Caco-2 (cell line): ENCODE measurements around the gene ABCB8. TPM values are rescaled to one million over a fixed set of nuclear protein-coding genes. Genes with fewer than 3 reads are reported as not detected.

Source experiments
- BruUV-seq: library from RNA; stranded (reverse); fragments of 400-500 nt; replicated peaks from 2 replicates; lab custom pipeline; 2021; lab: Mats Ljungman, UMichigan
- CTCF ChIA-PET: fragments of 300-600 bp; sonication (Branson Sonifier 250); formaldehyde crosslinking; loops from one replicate; lab custom pipeline; 2022; ENCODE audit warnings: antibody characterized with exemption; lab: Charles Lee
- POLR2A ChIA-PET: fragments of 300-600 bp; sonication (Branson Sonifier 250); formaldehyde crosslinking; loops from one replicate; lab custom pipeline; 2022; ENCODE audit warnings: antibody characterized with exemption; lab: Charles Lee
- DNase-seq, 2 experiments: peaks; one replicate each; pipeline versions ENCODE4 v3.0.0 to v3.0.0-alpha.2; 2020 to 2022
- H3K27me3 ChIP-seq: replicated peaks from 2 replicates; pipeline ENCODE4 v1.6.0; 2011; ENCODE audit warnings: low read length; ENCODE audit not compliant: control insufficient read depth, insufficient read depth
- H3K36me3 ChIP-seq: 2 replicates; pipeline ENCODE4 v1.5.1; 2011; ENCODE audit warnings: low read length; ENCODE audit not compliant: control insufficient read depth, insufficient read depth
- H3K4me1 ChIP-seq: fragments of 250-450 bp; sonication (Bioruptor Pico); 2 replicates; pipeline ENCODE4 v1.5.1; 2020; ENCODE audit warnings: mild to moderate bottlenecking
- H3K4me3 ChIP-seq: 2 replicates; pipeline ENCODE4 v1.5.1; 2011; ENCODE audit warnings: low read depth, mild to moderate bottlenecking, control low read depth, low read length
- H3K9me3 ChIP-seq: fragments of 250-450 bp; sonication (Bioruptor Pico); 2 replicates; pipeline ENCODE4 v1.5.1; 2020; ENCODE audit warnings: mild to moderate bottlenecking, moderate library complexity
- H3K27ac Mint-ChIP-seq: one replicate; pipeline ENCODE4 v1.8.0; 2022; ENCODE audit warnings: mixed read lengths; ENCODE audit not compliant: unreplicated experiment
- H3K27me3 Mint-ChIP-seq: one replicate; pipeline ENCODE4 v1.8.0; 2022; ENCODE audit warnings: mixed read lengths; ENCODE audit not compliant: insufficient read depth, unreplicated experiment
- H3K36me3 Mint-ChIP-seq: one replicate; pipeline ENCODE4 v1.8.0; 2022; ENCODE audit warnings: mild to moderate bottlenecking, mixed read lengths; ENCODE audit not compliant: insufficient read depth, unreplicated experiment
- H3K4me1 Mint-ChIP-seq: one replicate; pipeline ENCODE4 v1.8.0; 2022; ENCODE audit warnings: low read depth, mixed read lengths; ENCODE audit not compliant: unreplicated experiment
- H3K4me3 Mint-ChIP-seq: one replicate; pipeline ENCODE4 v1.8.0; 2022; ENCODE audit warnings: mild to moderate bottlenecking, moderate library complexity, mixed read lengths; ENCODE audit not compliant: unreplicated experiment
- H3K9me3 Mint-ChIP-seq: one replicate; pipeline ENCODE4 v1.8.0; 2022; ENCODE audit warnings: mixed read lengths; ENCODE audit not compliant: unreplicated experiment
- intact Hi-C: fragments of 100-400 bp; cut with micrococcal nuclease; formaldehyde crosslinking; loops from one replicate; pipeline ENCODE4 v1.10.0; 2022; ENCODE audit not compliant: unreplicated experiment
- total RNA-seq: library from RNA; stranded (reverse); gene quantifications from 2 replicates; pipeline ENCODE4 v1.2.3, GENCODE V29; 2022
- TF ChIP-seq, protein P1 (sequence below), 2 experiments: fragments of 200-600 bp in 1 of 2; IDR thresholded peaks; 1 replicate in 1 of 2; 2 replicates in 1 of 2; pipeline versions ENCODE4 v1.5.1 to v1.8.0; 2011 to 2022; ENCODE audit warnings: antibody characterized with exemption in 1 of 2, control low read depth in 1 of 2, inconsistent platforms in 1 of 2, low read depth in 1 of 2, low read length in 1 of 2, mild to moderate bottlenecking in 1 of 2, moderate library complexity in 1 of 2; ENCODE audit not compliant: insufficient read depth in 1 of 2, severe bottlenecking in 1 of 2, unreplicated experiment in 1 of 2

ABCB8 gene
- total RNA-seq, 1 experiment from 2014 or later: 30.8 TPM

DNA sequence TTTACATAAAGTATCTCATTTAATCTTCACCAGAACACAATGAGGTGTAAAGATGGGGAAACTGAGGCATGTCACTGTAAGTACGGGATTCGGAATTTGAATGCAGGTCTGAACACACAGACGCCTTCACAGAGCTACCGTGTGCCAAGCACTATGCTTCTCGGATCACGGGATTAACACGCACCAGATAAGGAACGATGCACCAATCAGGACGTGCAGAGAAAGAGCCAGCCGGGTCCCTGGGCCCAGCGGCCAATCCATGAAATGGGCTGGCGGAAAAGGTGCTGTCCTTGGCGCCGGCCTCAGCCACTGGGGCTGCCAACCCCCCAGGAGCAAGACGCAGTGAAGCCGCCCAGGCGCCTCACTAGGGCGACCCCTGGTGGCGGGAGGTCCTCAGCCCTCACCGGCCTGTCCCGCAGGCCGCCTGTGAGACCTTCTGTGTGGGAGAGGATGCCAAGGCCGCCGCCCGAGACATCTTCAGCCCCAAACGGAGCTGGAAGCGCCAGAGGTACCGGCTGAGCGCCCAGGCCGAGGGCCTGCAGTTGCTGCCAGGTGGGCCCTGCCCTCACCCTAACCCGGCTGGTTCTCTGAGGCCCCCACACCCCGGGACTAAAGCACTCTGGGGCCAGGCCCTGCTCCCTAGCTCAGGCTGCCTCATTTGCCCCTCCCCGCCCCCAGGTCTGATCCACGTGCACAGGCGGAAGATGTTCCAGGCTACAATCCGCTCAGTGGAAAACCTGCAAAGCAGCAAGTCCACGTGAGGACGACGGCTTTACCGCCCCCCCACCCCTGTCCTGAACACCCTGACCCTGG lies 19.5 kb upstream of the ABCB8 start:
- no peak overlapping the region for H3K4me3 ChIP-seq
- DNase-seq: peak in 1 of 2 experiments; percentile 68
- H3K9me3 Mint-ChIP-seq: no peaks in the 10 kb centered on the region
- ChIA-PET POLR2A (no interaction called here), CTCF (interaction anchor here (1.0 to 1.6 kb wide), 3 partner anchors 10 to 46 kb away, joined by 5 to 7 read pairs (median 7); no protein-coding TSS in a partner anchor)
- peaks cover 3% of the 10 kb centered on the region for H3K27me3 Mint-ChIP-seq
- no TSS peak for BruUV-seq
- H3K4me1 ChIP-seq: peaks cover 23% of the 10 kb centered on the region
- no peaks in the 10 kb centered on the region for H3K27me3 ChIP-seq
- no peak overlapping the region for H3K27ac Mint-ChIP-seq
- H3K36me3 ChIP-seq: no peaks in the 10 kb centered on the region
- H3K4me3 Mint-ChIP-seq: no peak overlapping the region
- intact Hi-C loops: loop anchor here (2.0 kb wide), 1 partner anchor 46 kb away; no protein-coding TSS in a partner anchor
- no peaks in the 10 kb centered on the region for H3K36me3 Mint-ChIP-seq
- no peaks in the 10 kb centered on the region for H3K9me3 ChIP-seq
- TF ChIP-seq, protein P1, sequence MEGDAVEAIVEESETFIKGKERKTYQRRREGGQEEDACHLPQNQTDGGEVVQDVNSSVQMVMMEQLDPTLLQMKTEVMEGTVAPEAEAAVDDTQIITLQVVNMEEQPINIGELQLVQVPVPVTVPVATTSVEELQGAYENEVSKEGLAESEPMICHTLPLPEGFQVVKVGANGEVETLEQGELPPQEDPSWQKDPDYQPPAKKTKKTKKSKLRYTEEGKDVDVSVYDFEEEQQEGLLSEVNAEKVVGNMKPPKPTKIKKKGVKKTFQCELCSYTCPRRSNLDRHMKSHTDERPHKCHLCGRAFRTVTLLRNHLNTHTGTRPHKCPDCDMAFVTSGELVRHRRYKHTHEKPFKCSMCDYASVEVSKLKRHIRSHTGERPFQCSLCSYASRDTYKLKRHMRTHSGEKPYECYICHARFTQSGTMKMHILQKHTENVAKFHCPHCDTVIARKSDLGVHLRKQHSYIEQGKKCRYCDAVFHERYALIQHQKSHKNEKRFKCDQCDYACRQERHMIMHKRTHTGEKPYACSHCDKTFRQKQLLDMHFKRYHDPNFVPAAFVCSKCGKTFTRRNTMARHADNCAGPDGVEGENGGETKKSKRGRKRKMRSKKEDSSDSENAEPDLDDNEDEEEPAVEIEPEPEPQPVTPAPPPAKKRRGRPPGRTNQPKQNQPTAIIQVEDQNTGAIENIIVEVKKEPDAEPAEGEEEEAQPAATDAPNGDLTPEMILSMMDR (IDR thresholded peaks at IDR 0.05; ENCODE audit: insufficient read depth in 1 of 2, low read depth in 1 of 2, low read length in 1 of 2, severe bottlenecking in 1 of 2, unreplicated experiment in 1 of 2): peak; percentile 43 to 59
- H3K4me1 Mint-ChIP-seq: peaks cover 10% of the 10 kb centered on the region

DNA sequence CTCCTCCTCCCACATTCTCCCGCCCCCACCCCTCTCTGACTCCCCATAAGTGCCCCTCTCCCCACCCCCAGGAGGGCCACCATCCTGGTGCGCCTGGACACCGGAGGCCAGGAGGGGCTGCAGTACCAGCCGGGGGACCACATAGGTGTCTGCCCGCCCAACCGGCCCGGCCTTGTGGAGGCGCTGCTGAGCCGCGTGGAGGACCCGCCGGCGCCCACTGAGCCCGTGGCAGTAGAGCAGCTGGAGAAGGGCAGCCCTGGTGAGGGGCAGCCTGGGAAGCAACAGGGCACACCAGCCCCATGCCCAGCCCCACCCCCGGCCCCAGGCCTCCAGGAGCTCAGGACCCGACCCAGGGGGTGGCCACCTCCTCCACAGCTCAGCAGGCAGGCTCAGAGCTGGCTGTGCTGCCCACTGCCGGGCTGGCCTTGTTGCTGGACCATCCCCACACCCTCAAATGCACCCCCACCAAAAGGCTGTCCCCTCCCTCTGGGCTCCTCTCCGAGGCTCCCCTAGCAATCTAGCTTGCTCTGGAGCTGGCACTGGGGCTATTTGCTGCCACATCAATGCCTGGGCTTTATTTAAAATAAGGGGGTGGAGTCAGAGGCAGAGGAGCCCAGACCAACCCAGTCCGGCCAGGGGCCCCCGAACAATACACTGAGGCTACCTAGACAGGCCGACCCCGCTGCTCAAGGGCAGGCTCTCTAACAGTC lies 18.8 kb upstream of the ABCB8 start:
- H3K4me1 ChIP-seq: peaks cover 23% of the 10 kb centered on the region
- no TSS peak for BruUV-seq
- TF ChIP-seq, protein P1 (IDR thresholded peaks at IDR 0.05; ENCODE audit: insufficient read depth in 1 of 2, low read depth in 1 of 2, low read length in 1 of 2, severe bottlenecking in 1 of 2, unreplicated experiment in 1 of 2): no peak
- CTCF ChIA-PET: interaction anchor here (0.6 to 1.6 kb wide), 5 partner anchors 9 to 110 kb away, joined by 3 to 7 read pairs (median 5); no protein-coding TSS in a partner anchor
- no peaks in the 10 kb centered on the region for H3K27me3 ChIP-seq
- no peak overlapping the region for H3K27ac Mint-ChIP-seq
- no peak for DNase-seq
- no peak overlapping the region for H3K4me3 Mint-ChIP-seq
- H3K4me1 Mint-ChIP-seq: peaks cover 10% of the 10 kb centered on the region
- no peaks in the 10 kb centered on the region for H3K9me3 ChIP-seq
- H3K9me3 Mint-ChIP-seq: no peaks in the 10 kb centered on the region
- H3K36me3 ChIP-seq: no peaks in the 10 kb centered on the region
- H3K4me3 ChIP-seq: no peak overlapping the region
- POLR2A ChIA-PET: no interaction called here
- H3K27me3 Mint-ChIP-seq: peaks cover 1% of the 10 kb centered on the region
- no peaks in the 10 kb centered on the region for H3K36me3 Mint-ChIP-seq
- intact Hi-C loops: loop anchor here (2.0 to 5.0 kb wide), 2 partner anchors 47 to 103 kb away; no protein-coding TSS in a partner anchor

DNA sequence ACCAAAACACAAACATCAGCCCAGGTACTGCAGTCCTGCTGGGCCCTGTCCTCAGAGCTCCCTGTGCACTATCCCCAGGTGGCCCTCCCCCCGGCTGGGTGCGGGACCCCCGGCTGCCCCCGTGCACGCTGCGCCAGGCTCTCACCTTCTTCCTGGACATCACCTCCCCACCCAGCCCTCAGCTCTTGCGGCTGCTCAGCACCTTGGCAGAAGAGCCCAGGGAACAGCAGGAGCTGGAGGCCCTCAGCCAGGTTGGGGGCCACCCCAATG lies 18.3 kb upstream of the ABCB8 start:
- TF ChIP-seq, protein P1 (IDR thresholded peaks at IDR 0.05; ENCODE audit: insufficient read depth in 1 of 2, low read depth in 1 of 2, low read length in 1 of 2, severe bottlenecking in 1 of 2, unreplicated experiment in 1 of 2): no peak
- Histone ChIP-seq H3K9me3 (no peaks in the 10 kb centered on the region), H3K36me3 (no peaks in the 10 kb centered on the region), H3K4me3 (no peak overlapping the region), H3K4me1 (peaks cover 23% of the 10 kb centered on the region), H3K27me3 (no peaks in the 10 kb centered on the region)
- intact Hi-C loops: loop anchor here (5.0 kb wide), 1 partner anchor 102 kb away; no protein-coding TSS in a partner anchor
- Mint-ChIP-seq H3K36me3 (no peaks in the 10 kb centered on the region), H3K9me3 (no peaks in the 10 kb centered on the region), H3K27ac (no peak overlapping the region), H3K4me1 (peaks cover 10% of the 10 kb centered on the region), H3K4me3 (no peak overlapping the region), H3K27me3 (no peaks in the 10 kb centered on the region)
- POLR2A ChIA-PET: no interaction called here
- BruUV-seq: no TSS peak
- CTCF ChIA-PET: interaction anchor here (0.6 to 1.6 kb wide), 5 partner anchors 8 to 109 kb away, joined by 3 to 7 read pairs (median 5); no protein-coding TSS in a partner anchor
- no peak for DNase-seq
